Colon (tissue), 2 donors: Measurements from ENCODE around the gene EDIL3.
A peak's percentile ranks its signal among the peaks of the same experiment; 100 is the strongest.
"Not testable (repeated sequence)": the region's sequence is repeated elsewhere in the genome, so short reads cannot be mapped to it uniquely, and the experiment has no call there.

ENCODE experiments used
- FAIRE-seq: peaks from 2 replicates; lab custom pipeline; 2012; peaks lifted over from hg19 to GRCh38; lab: Jason Lieb, UNC
- donor health status: control.
- donor health status: control.

The EDIL3 gene

GRCh38 chr5:84168841-84169240 is 215.8 kb downstream of the EDIL3 start:
- FAIRE-seq: no peak

- FAIRE-seq: no peak
Measured at GRCh38 chr5:84163671-84164070, 221.0 kb downstream of the EDIL3 start.

GRCh38 chr5:84162695-84163094 is 222.0 kb downstream of the EDIL3 start:
- FAIRE-seq: no peak

- not testable (repeated sequence) for FAIRE-seq
Measured at GRCh38 chr5:84160650-84161049, 224.0 kb downstream of the EDIL3 start.

GRCh38 chr5:84149094-84149493 is 235.6 kb downstream of the EDIL3 start:
- no peak for FAIRE-seq

GRCh38 chr5:84148651-84149050 is 236.0 kb downstream of the EDIL3 start:
- FAIRE-seq: no peak

- no peak for FAIRE-seq
Measured at GRCh38 chr5:84137541-84137940, 247.1 kb downstream of the EDIL3 start.

GRCh38 chr5:84131372-84131771 is 253.3 kb downstream of the EDIL3 start:
- no peak for FAIRE-seq

GRCh38 chr5:84130006-84130580 is 254.6 kb downstream of the EDIL3 start:
- FAIRE-seq: no peak

GRCh38 chr5:84125216-84125615 is 259.5 kb downstream of the EDIL3 start:
- no peak for FAIRE-seq

- FAIRE-seq: no peak
Measured at GRCh38 chr5:84119252-84119651, 265.4 kb downstream of the EDIL3 start.

GRCh38 chr5:84118551-84118950 is 266.1 kb downstream of the EDIL3 start:
- FAIRE-seq: no peak

GRCh38 chr5:84115727-84116126 is 269.0 kb downstream of the EDIL3 start:
- FAIRE-seq: no peak

- FAIRE-seq: no peak
Measured at GRCh38 chr5:84113246-84114105, 271.2 kb downstream of the EDIL3 start.

GRCh38 chr5:84092738-84093137 is 291.9 kb downstream of the EDIL3 start:
- no peak for FAIRE-seq

- FAIRE-seq: no peak
Measured at GRCh38 chr5:84091127-84091799, 293.4 kb downstream of the EDIL3 start.

- no peak for FAIRE-seq
Measured at GRCh38 chr5:84088996-84089395, 295.7 kb downstream of the EDIL3 start.

- FAIRE-seq: no peak
Measured at GRCh38 chr5:84086511-84086910, 298.2 kb downstream of the EDIL3 start.

- no peak for FAIRE-seq
Measured at GRCh38 chr5:84085387-84086041, 299.2 kb downstream of the EDIL3 start.

- no peak for FAIRE-seq
Measured at GRCh38 chr5:84080908-84081307, 303.8 kb downstream of the EDIL3 start.

- FAIRE-seq: peak; percentile 58
Measured at GRCh38 chr5:84072339-84072738, 312.3 kb downstream of the EDIL3 start.

GRCh38 chr5:84069608-84070179 is 315.0 kb downstream of the EDIL3 start:
- no peak for FAIRE-seq
